ENCODE data around the gene PALLD. TPM values are rescaled to one million over a fixed set of nuclear protein-coding genes. Genes with fewer than 3 reads are reported as not detected.

PALLD gene
- total RNA-seq, 1 experiment from 2014 or later = 18.3 TPM

GRCh38 chr4:168831919-168832762, 335.3 kb downstream of the PALLD start:
- Histone ChIP-seq H3K9me3 (ENCODE audit: control insufficient read depth, low read depth, low read length) (no peaks in the 10 kb centered on the region), H3K23me2 (ENCODE audit: insufficient read length, low read depth, low read length, poor library complexity, severe bottlenecking) (peaks cover 16% of the 10 kb centered on the region), H3K4ac (ENCODE audit: low read depth, low read length) (no peak overlapping the region), H3K18ac (ENCODE audit: insufficient read length, low read depth, low read length) (peak overlapping the region; percentile 96), H2AK5ac (ENCODE audit: insufficient read length, low read length) (no peak overlapping the region), H3K9ac (ENCODE audit: extremely low read depth, insufficient read length, low read length) (peak overlapping the region; percentile 74), H3K27me3 (ENCODE audit: insufficient read depth, low read length) (peaks cover 6% of the 10 kb centered on the region; the same call in 1 of the 2 replicates), H2BK15ac (ENCODE audit: low read depth, low read length) (no peak overlapping the region), H3K23ac (ENCODE audit: insufficient read length, low read depth, low read length) (no peak overlapping the region), H4K5ac (ENCODE audit: insufficient read length, low read depth, low read length) (no peak overlapping the region), H4K91ac (ENCODE audit: insufficient read length, low read depth, low read length) (no peak overlapping the region), H2BK5ac (ENCODE audit: insufficient read length, low read length) (no peak overlapping the region), H3K4me1 (ENCODE audit: insufficient read depth, low read length) (no peaks in the 10 kb centered on the region), H2BK120ac (ENCODE audit: low read depth, low read length, poor library complexity, severe bottlenecking) (no peak overlapping the region), H2BK12ac (ENCODE audit: insufficient read length, low read depth, low read length) (no peak overlapping the region), H3K79me1 (ENCODE audit: insufficient read depth, low read depth, low read length, poor library complexity, severe bottlenecking) (no peaks in the 10 kb centered on the region), H3K14ac (ENCODE audit: insufficient read depth, low read length) (peak overlapping the region; percentile 95), H3K27ac (ENCODE audit: insufficient read length, low read depth, low read length) (no peak overlapping the region), H4K8ac (replicated peaks; ENCODE audit: insufficient read length, low read depth, low read length) (no peak overlapping the region), H3K4me2 (ENCODE audit: insufficient read depth, insufficient read length, low read length) (peak overlapping the region; percentile 98), H3K79me2 (ENCODE audit: insufficient read depth, low read length) (no peaks in the 10 kb centered on the region; the same call in 1 of the 2 replicates), H2BK20ac (ENCODE audit: low read depth, low read length, poor library complexity, severe bottlenecking) (no peak overlapping the region), H3K56ac (ENCODE audit: insufficient read length, low read depth, low read length) (no peak overlapping the region), H3T11ph (ENCODE audit: low read length) (no peak overlapping the region), H4K20me1 (ENCODE audit: control insufficient read depth, insufficient read depth, insufficient read length) (no peaks in the 10 kb centered on the region), H2AFZ (ENCODE audit: low read length) (no peak overlapping the region)
- Mint-ChIP-seq H3K9me3 (no peaks in the 10 kb centered on the region), H3K27ac (peak overlapping the region; percentile 87 to 99 (median 96); a peak in 6 of 7 replicates), H3K4me3 (peak overlapping the region; percentile 83 to 97), H3K27me3 (ENCODE audit: low read depth) (peaks cover 48% of the 10 kb centered on the region), H3K36me3 (ENCODE audit: insufficient read depth in 1 of 3, low read depth in 3 of 3) (no peaks in the 10 kb centered on the region; a peak in 1 of 7 replicates), H3K4me1 (peaks cover 18 to 30% of the 10 kb centered on the region in 2 experiments)
- DNase-seq = peak; percentile 83
- no CpG with 5 or more reads among the region's 68 CpGs for WGBS (ENCODE audit: extremely low coverage, insufficient read length, low lambda C conversion rate)
- TF ChIP-seq CTCF (conservative IDR thresholded peaks at IDR 0.05) = no peak

Measured in H9 (cell line).